HepG2 (cell line): ENCODE results near the gene RNH1. TPM values are rescaled to one million over a fixed set of nuclear protein-coding genes. Genes with fewer than 3 reads are reported as not detected.

ENCODE experiments used
- ARID2 ChIP-seq: sonication (generic); formaldehyde crosslinking; IDR thresholded peaks from 2 replicates; pipeline ENCODE4 v1.8.1; 2022; ENCODE audit warnings: mild to moderate bottlenecking, missing genetic modification reagents, borderline replicate concordance
- FIP1L1 ChIP-seq: fragments of 200-400 bp; formaldehyde crosslinking; IDR thresholded peaks from 2 replicates; pipeline ENCODE4 v1.6.1; 2018; ENCODE audit warnings: low read depth, mild to moderate bottlenecking, low read length, moderate library complexity, borderline replicate concordance; ENCODE audit not compliant: insufficient read depth
- MEIS2 ChIP-seq: sonication (generic); formaldehyde crosslinking; IDR thresholded peaks from 2 replicates; pipeline ENCODE4 v1.9.0; 2021; ENCODE audit warnings: mild to moderate bottlenecking, missing genetic modification reagents
- NFRKB ChIP-seq: fragments of 450-650 bp; IDR thresholded peaks from 2 replicates; pipeline ENCODE4 v1.6.1; 2017
- REXO4 ChIP-seq: sonication (generic); formaldehyde crosslinking; IDR thresholded peaks from 2 replicates; pipeline ENCODE4 v1.8.0; 2022; ENCODE audit warnings: missing genetic modification reagents, mild to moderate bottlenecking, borderline replicate concordance
- TRIM24 ChIP-seq: sonication (generic); formaldehyde crosslinking; IDR thresholded peaks from 2 replicates; pipeline ENCODE4 v1.8.0; 2022; ENCODE audit warnings: mild to moderate bottlenecking, missing genetic modification reagents
- TSC22D2 ChIP-seq: sonication (generic); formaldehyde crosslinking; IDR thresholded peaks from 2 replicates; pipeline ENCODE4 v1.5.1; 2020; ENCODE audit warnings: missing genetic modification reagents, mild to moderate bottlenecking, borderline replicate concordance
- YEATS2 ChIP-seq: sonication (generic); formaldehyde crosslinking; IDR thresholded peaks from 2 replicates; pipeline ENCODE4 v1.4.0; 2020; ENCODE audit warnings: missing genetic modification reagents, borderline replicate concordance
- ZFP36L1 ChIP-seq: sonication (generic); formaldehyde crosslinking; IDR thresholded peaks from 2 replicates; pipeline ENCODE4 v1.8.0; 2022; ENCODE audit warnings: mild to moderate bottlenecking, missing genetic modification reagents, moderate library complexity
- ZKSCAN1 ChIP-seq: fragments of 150-350 bp; IDR thresholded peaks from 2 replicates; pipeline ENCODE4 v1.6.1; 2014; ENCODE audit warnings: low read length
- ZNF101 ChIP-seq: sonication (generic); formaldehyde crosslinking; IDR thresholded peaks from 2 replicates; pipeline ENCODE4 v1.4.0; 2020; ENCODE audit warnings: mild to moderate bottlenecking, low read depth, missing genetic modification reagents, borderline replicate concordance
- ZNF136 ChIP-seq: sonication (generic); formaldehyde crosslinking; IDR thresholded peaks from 2 replicates; pipeline ENCODE4 v1.8.1; 2022; ENCODE audit warnings: low read depth, mild to moderate bottlenecking, moderate library complexity, missing genetic modification reagents
- ZNF143 ChIP-seq: sonication (generic); formaldehyde crosslinking; IDR thresholded peaks from 2 replicates; pipeline ENCODE4 v1.4.0; 2020; ENCODE audit warnings: missing genetic modification reagents
- ZNF17 ChIP-seq: sonication (generic); formaldehyde crosslinking; IDR thresholded peaks from 2 replicates; pipeline ENCODE4 v1.5.0; 2020; ENCODE audit warnings: mild to moderate bottlenecking, missing genetic modification reagents
- ZNF253 ChIP-seq: sonication (generic); formaldehyde crosslinking; IDR thresholded peaks from 2 replicates; pipeline ENCODE4 v1.8.0; 2022; ENCODE audit warnings: mild to moderate bottlenecking, missing genetic modification reagents, borderline replicate concordance
- polyA plus RNA-seq, 8 experiments: library from polyadenylated mRNA; depleted of rRNA in 3 of 8; stranded (reverse) in 7 of 8; unstranded in 1 of 8; fragments of >200 nt; fragmentation: Illumina TruSeq in 4 of 8; extraction: Trizol in 4 of 8; gene quantifications; 2 replicates each; pipeline versions ENCODE4 v1.2.1 to v1.2.3, GENCODE V29; 2011 to 2016; ENCODE audit warnings: low read depth in 4 of 8, missing spikeins in 1 of 8, mixed read lengths in 1 of 8; ENCODE audit not compliant: insufficient read depth in 1 of 8
- total RNA-seq, 5 experiments: library from RNA; depleted of rRNA; stranded (reverse); fragments of >200 nt; fragmentation: Illumina TruSeq; extraction: Trizol; gene quantifications; 2 replicates each; pipeline ENCODE4 v1.2.3, GENCODE V29; 2016; ENCODE audit warnings: low read depth in 1 of 5
- TF ChIP-seq, protein P1 (sequence below): IDR thresholded peaks from 2 replicates; pipeline ENCODE4 v1.6.1; 2016; ENCODE audit warnings: low read depth, control low read depth
- TF ChIP-seq, protein P2 (sequence below): sonication (generic); formaldehyde crosslinking; IDR thresholded peaks from 2 replicates; pipeline ENCODE4 v1.4.0; 2020; ENCODE audit warnings: mild to moderate bottlenecking, missing genetic modification reagents
- TF ChIP-seq, protein P3 (sequence below): sonication (generic); formaldehyde crosslinking; IDR thresholded peaks from 2 replicates; pipeline ENCODE4 v1.4.0; 2020; ENCODE audit warnings: missing genetic modification reagents
- TF ChIP-seq, protein P4 (sequence below): sonication (generic); formaldehyde crosslinking; IDR thresholded peaks from 2 replicates; pipeline ENCODE4 v1.5.0; 2020; ENCODE audit warnings: missing genetic modification reagents
- TF ChIP-seq, protein P5 (sequence below): sonication (generic); formaldehyde crosslinking; IDR thresholded peaks from 2 replicates; pipeline ENCODE4 v1.4.0; 2020; ENCODE audit warnings: missing genetic modification reagents, borderline replicate concordance
- TF ChIP-seq, protein P6 (sequence below): IDR thresholded peaks from 2 replicates; pipeline ENCODE4 v1.6.1; 2012; ENCODE audit warnings: inconsistent platforms

RNH1 gene
- total and polyA plus RNA-seq, 2 of the 13 experiments (the other 11 are each of a cell fraction or from before 2014, with no cell fraction given) = 36.0 to 74.1 TPM

DNA sequence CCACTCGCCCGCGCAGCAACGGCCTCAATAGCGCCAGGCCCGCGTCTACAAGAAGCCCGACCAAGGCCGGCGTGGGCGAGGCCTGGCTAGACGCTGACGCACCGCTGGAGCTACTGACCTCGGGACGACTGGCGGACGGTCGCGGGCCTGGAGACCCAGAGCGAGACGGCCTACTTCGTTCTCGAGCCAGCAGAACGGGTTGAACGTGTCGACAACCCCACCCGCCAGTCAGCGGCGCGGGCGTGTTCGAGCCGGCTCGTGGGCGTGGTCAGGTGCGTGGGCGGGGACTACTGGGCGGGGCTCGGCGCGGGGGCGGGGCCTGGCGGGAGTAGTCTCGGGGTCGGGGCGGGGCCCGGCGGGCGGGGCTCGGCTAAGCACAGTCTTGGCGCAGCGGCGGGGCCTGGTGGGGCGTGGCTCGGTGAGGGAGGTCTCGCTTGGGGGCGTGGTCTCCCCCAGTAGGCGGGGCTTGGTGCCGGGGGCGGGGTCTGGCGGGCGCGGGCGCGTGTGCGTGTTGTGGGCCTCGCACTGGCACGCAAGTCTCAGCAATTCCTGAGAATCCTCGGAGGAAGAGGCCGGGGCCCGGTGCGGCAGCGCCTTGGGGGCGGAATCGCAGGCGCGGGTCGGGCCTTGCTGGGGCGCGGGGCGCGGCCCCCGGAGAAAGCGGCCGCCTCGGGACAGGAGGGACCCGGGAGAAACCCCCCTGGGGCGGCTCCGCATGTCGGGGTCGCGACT is at the start of gene RNH1 (continued):
- TF ChIP-seq, protein P1, sequence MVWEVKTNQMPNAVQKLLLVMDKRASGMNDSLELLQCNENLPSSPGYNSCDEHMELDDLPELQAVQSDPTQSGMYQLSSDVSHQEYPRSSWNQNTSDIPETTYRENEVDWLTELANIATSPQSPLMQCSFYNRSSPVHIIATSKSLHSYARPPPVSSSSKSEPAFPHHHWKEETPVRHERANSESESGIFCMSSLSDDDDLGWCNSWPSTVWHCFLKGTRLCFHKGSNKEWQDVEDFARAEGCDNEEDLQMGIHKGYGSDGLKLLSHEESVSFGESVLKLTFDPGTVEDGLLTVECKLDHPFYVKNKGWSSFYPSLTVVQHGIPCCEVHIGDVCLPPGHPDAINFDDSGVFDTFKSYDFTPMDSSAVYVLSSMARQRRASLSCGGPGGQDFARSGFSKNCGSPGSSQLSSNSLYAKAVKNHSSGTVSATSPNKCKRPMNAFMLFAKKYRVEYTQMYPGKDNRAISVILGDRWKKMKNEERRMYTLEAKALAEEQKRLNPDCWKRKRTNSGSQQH (CRISPR knock-in tag) = no peak
- TF ChIP-seq ZNF253 (CRISPR knock-in tag) (no peak), YEATS2 (no peak), TSC22D2 (CRISPR knock-in tag) (no peak), ZKSCAN1 (no peak), NFRKB (no peak), ZNF143 (CRISPR knock-in tag) (no peak), ZNF101 (CRISPR knock-in tag) (no peak), ZFP36L1 (CRISPR knock-in tag) (no peak), MEIS2 (no peak; the same call in 1 of the 2 replicates), FIP1L1 (no peak), ARID2 (CRISPR knock-in tag) (no peak; the same call in none of the 2 replicates), REXO4 (CRISPR knock-in tag) (no peak), ZNF136 (no peak), ZNF17 (no peak), TRIM24 (CRISPR knock-in tag) (no peak)
- TF ChIP-seq, protein P2, sequence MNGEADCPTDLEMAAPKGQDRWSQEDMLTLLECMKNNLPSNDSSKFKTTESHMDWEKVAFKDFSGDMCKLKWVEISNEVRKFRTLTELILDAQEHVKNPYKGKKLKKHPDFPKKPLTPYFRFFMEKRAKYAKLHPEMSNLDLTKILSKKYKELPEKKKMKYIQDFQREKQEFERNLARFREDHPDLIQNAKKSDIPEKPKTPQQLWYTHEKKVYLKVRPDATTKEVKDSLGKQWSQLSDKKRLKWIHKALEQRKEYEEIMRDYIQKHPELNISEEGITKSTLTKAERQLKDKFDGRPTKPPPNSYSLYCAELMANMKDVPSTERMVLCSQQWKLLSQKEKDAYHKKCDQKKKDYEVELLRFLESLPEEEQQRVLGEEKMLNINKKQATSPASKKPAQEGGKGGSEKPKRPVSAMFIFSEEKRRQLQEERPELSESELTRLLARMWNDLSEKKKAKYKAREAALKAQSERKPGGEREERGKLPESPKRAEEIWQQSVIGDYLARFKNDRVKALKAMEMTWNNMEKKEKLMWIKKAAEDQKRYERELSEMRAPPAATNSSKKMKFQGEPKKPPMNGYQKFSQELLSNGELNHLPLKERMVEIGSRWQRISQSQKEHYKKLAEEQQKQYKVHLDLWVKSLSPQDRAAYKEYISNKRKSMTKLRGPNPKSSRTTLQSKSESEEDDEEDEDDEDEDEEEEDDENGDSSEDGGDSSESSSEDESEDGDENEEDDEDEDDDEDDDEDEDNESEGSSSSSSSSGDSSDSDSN = no peak; the same call in 1 of the 2 replicates
- TF ChIP-seq, protein P3, sequence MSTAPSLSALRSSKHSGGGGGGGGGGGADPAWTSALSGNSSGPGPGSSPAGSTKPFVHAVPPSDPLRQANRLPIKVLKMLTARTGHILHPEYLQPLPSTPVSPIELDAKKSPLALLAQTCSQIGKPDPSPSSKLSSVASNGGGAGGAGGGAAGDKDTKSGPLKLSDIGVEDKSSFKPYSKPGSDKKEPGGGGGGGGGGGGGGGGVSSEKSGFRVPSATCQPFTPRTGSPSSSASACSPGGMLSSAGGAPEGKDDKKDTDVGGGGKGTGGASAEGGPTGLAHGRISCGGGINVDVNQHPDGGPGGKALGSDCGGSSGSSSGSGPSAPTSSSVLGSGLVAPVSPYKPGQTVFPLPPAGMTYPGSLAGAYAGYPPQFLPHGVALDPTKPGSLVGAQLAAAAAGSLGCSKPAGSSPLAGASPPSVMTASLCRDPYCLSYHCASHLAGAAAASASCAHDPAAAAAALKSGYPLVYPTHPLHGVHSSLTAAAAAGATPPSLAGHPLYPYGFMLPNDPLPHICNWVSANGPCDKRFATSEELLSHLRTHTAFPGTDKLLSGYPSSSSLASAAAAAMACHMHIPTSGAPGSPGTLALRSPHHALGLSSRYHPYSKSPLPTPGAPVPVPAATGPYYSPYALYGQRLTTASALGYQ = no peak
- TF ChIP-seq, protein P4, sequence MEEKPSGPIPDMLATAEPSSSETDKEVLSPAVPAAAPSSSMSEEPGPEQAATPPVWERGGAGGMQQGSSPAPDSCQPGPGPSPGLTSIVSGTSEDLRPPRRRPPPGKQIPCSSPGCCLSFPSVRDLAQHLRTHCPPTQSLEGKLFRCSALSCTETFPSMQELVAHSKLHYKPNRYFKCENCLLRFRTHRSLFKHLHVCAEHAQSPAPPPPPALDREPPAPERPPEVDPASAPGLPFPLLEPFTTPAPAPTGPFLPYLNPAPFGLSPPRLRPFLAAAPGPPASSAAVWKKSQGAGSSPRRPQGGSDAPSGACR = no peak
- TF ChIP-seq, protein P5, sequence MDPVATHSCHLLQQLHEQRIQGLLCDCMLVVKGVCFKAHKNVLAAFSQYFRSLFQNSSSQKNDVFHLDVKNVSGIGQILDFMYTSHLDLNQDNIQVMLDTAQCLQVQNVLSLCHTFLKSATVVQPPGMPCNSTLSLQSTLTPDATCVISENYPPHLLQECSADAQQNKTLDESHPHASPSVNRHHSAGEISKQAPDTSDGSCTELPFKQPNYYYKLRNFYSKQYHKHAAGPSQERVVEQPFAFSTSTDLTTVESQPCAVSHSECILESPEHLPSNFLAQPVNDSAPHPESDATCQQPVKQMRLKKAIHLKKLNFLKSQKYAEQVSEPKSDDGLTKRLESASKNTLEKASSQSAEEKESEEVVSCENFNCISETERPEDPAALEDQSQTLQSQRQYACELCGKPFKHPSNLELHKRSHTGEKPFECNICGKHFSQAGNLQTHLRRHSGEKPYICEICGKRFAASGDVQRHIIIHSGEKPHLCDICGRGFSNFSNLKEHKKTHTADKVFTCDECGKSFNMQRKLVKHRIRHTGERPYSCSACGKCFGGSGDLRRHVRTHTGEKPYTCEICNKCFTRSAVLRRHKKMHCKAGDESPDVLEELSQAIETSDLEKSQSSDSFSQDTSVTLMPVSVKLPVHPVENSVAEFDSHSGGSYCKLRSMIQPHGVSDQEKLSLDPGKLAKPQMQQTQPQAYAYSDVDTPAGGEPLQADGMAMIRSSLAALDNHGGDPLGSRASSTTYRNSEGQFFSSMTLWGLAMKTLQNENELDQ (CRISPR knock-in tag) = peak; percentile 70; the same call in 1 of the 2 replicates
- TF ChIP-seq, protein P6, sequence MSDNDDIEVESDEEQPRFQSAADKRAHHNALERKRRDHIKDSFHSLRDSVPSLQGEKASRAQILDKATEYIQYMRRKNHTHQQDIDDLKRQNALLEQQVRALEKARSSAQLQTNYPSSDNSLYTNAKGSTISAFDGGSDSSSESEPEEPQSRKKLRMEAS = no peak; the same call in 1 of the 2 replicates
